ENCODE data around the gene FKBP1A.

FKBP1A gene

GRCh38 chr20:1334370-1334731 lies 58.5 kb downstream of the FKBP1A start:
- no peak for DNase-seq (ENCODE audit: extremely low read depth, low read depth)
- no peak for TF ChIP-seq CTCF (IDR thresholded peaks at IDR 0.05; ENCODE audit: low read depth, low read length)

- no peak for DNase-seq (ENCODE audit: extremely low read depth, low read depth)
- no peak for TF ChIP-seq CTCF (IDR thresholded peaks at IDR 0.05; ENCODE audit: low read depth, low read length)
These were observed 59.1 kb downstream of the FKBP1A start for GRCh38 chr20:1333462-1334369.

- no peak for TF ChIP-seq CTCF (IDR thresholded peaks at IDR 0.05; ENCODE audit: low read depth, low read length)
These were observed 60.0 kb downstream of the FKBP1A start for GRCh38 chr20:1332749-1333300.

GRCh38 chr20:1331801-1332453 lies 60.9 kb downstream of the FKBP1A start:
- no peak for TF ChIP-seq CTCF (IDR thresholded peaks at IDR 0.05; ENCODE audit: low read depth, low read length)
- DNase-seq (ENCODE audit: extremely low read depth, low read depth): no peak

More at GRCh38 chr20:1332749-1333300, 60.0 kb downstream of the FKBP1A start:
- no peak for DNase-seq (ENCODE audit: extremely low read depth, low read depth)

DNA sequence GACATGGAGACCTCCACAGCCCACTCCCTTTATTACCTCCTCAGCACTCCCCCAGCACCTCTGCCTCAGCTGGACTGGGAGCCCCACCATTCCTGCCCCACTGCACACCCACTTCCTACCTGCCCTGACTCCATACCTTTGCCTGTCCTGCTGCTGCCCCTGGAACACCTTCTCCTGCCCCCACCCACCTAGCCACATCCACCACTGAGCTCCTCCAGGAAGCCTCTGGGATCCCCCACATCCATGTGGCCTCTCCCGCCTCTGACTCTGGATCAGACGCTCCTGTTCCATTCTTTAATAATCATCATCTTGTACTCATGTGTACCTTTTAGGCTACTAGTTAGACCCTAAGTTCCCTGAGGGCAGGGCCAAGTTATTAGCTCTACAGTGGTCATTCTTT lies 61.8 kb downstream of the FKBP1A start:
- no peak for TF ChIP-seq CTCF (IDR thresholded peaks at IDR 0.05; ENCODE audit: low read depth, low read length)
- DNase-seq (ENCODE audit: extremely low read depth, low read depth): no peak

DNA sequence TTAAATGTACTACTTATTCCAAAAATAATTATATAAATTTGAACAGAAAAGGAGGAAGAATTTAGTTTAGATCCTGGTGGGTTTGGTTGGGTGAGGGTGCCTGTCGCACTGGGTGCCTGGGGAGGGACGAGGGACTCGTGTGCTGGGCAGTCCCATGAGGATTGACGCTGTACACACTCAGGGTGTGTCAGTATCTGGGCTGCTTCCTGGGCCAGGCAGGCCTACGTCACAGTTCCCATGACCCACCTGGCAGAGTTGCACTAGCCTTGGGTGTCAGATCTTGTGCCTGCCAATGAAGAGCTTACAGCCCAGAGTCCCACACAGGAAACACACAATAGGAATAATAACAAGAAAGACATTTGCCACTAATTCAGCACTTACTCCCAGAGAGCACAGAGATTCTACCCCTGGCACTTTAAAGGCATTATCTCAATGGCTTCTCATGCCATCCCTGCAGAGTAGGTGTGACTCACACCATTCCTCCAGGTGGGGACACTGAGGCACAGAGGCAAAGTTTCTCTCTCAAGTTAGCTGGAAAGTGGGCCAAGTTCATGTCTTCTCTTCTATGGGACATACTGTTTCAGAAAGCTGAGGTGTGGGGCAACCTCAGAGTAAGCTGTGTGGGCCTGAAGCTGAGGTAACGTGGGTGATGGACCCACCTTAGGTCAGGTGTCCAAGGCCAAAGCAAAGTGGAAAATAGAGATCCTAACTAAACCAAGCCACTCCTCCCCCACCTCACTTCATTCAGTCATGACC lies 62.6 kb downstream of the FKBP1A start:
- no peak for DNase-seq (ENCODE audit: extremely low read depth, low read depth)
- no peak for TF ChIP-seq CTCF (IDR thresholded peaks at IDR 0.05; ENCODE audit: low read depth, low read length)

Data from AG09319 (cell line).